K562 (cell line): ENCODE results near the gene ZNF235. TPM values are rescaled to one million over a fixed set of nuclear protein-coding genes. Genes with fewer than 3 reads are reported as not detected.

Experiments used
- CBX3 ChIP-seq, 2 experiments: IDR thresholded peaks; 1 replicate in 1 of 2; 2 replicates in 1 of 2; pipeline ENCODE4 v1.6.1; 2012; ENCODE audit warnings: inconsistent platforms in 2 of 2, low read length in 2 of 2, borderline replicate concordance in 1 of 2, control low read depth in 1 of 2
- CCNT2 ChIP-seq: IDR thresholded peaks from 2 replicates; pipeline ENCODE4 v1.6.1; 2011; ENCODE audit warnings: borderline replicate concordance, low read depth, mild to moderate bottlenecking, moderate library complexity, mixed read lengths, low read length; ENCODE audit not compliant: insufficient read length; ENCODE audit errors: extremely low read depth
- E2F3 ChIP-seq: fragments of 250-450 bp; sonication (Bioruptor Pico); IDR thresholded peaks from 2 replicates; pipeline ENCODE4 v1.4.0; 2020; ENCODE audit warnings: mild to moderate bottlenecking
- ETV5 ChIP-seq: sonication (generic); formaldehyde crosslinking; IDR thresholded peaks from 2 replicates; pipeline ENCODE4 v1.4.0; 2020; ENCODE audit warnings: low read depth, mild to moderate bottlenecking, missing genetic modification reagents
- HNRNPLL ChIP-seq: fragments of 200-400 bp; formaldehyde crosslinking; IDR thresholded peaks from 2 replicates; pipeline ENCODE4 v1.6.1; 2017; ENCODE audit warnings: low read length, low read depth, mild to moderate bottlenecking; ENCODE audit not compliant: poor library complexity, severe bottlenecking
- PHF8 ChIP-seq: fragments of 200-600 bp; sonication (generic); IDR thresholded peaks from 2 replicates; pipeline ENCODE4 v1.6.1; 2012; ENCODE audit warnings: mixed run types, mild to moderate bottlenecking, inconsistent platforms, low read length, moderate library complexity, borderline replicate concordance
- RBFOX2 ChIP-seq: fragments of 200-400 bp; formaldehyde crosslinking; IDR thresholded peaks from 2 replicates; pipeline ENCODE4 v1.6.1; 2017; ENCODE audit warnings: low read depth, mild to moderate bottlenecking, low read length, moderate library complexity
- SMARCA4 ChIP-seq: fragments of 450-650 bp; IDR thresholded peaks from 2 replicates; pipeline ENCODE4 v1.6.1; 2016
- SMARCE1 ChIP-seq: fragments of 450-650 bp; IDR thresholded peaks from 2 replicates; pipeline ENCODE4 v1.7.1; 2016; ENCODE audit warnings: mild to moderate bottlenecking
- SRF ChIP-seq, 2 experiments: fragments of 250-450, 450-650 bp in 1 of 2; sonication (Bioruptor Pico) in 1 of 2; sonication (generic) in 1 of 2; formaldehyde crosslinking; IDR thresholded peaks; 2 replicates each; pipeline versions ENCODE4 v1.5.0 to v1.5.1; 2020 to 2022; ENCODE audit warnings: mild to moderate bottlenecking in 1 of 2, missing genetic modification reagents in 1 of 2
- TAF7 ChIP-seq: fragments of 450-650 bp; IDR thresholded peaks from 2 replicates; pipeline ENCODE4 v1.6.1; 2016; ENCODE audit warnings: missing genetic modification characterization, missing compliant biosample characterization
- ZKSCAN3 ChIP-seq: fragments of 250-450 bp; sonication (Bioruptor Pico); IDR thresholded peaks from 2 replicates; pipeline ENCODE4 v1.4.0; 2020
- ZNF143 ChIP-seq: sonication (generic); formaldehyde crosslinking; IDR thresholded peaks from 2 replicates; pipeline ENCODE4 v1.9.0; 2022; ENCODE audit warnings: mild to moderate bottlenecking, missing genetic modification reagents
- ZNF644 ChIP-seq: fragments of 200-800 bp; sonication (Bioruptor generic); IDR thresholded peaks from 2 replicates; pipeline ENCODE4 v1.6.1; 2016; ENCODE audit warnings: low read depth, missing genetic modification characterization, missing compliant biosample characterization
- polyA plus RNA-seq, 8 experiments: library from polyadenylated mRNA; depleted of rRNA in 4 of 8; stranded (reverse) in 5 of 8; unstranded in 3 of 8; fragments of >200 nt; fragmentation: Nextera tagmentation in 2 of 8; fragmentation: Illumina TruSeq in 1 of 8; extraction: Ambion mirVana in 2 of 8; extraction: Trizol in 1 of 8; gene quantifications; 2 replicates each; pipeline versions ENCODE4 v1.2.1 to v1.2.3, GENCODE V29; 2011 to 2014; ENCODE audit warnings: inconsistent platforms in 1 of 8, missing spikeins in 1 of 8
- total RNA-seq, 7 experiments: library from RNA; depleted of rRNA in 6 of 7; stranded (reverse); fragments of >200 nt in 6 of 7; fragmentation: Illumina TruSeq in 2 of 7; extraction: Trizol in 2 of 7; gene quantifications; 2 replicates each; pipeline versions ENCODE4 v1.2.1 to v1.2.3, GENCODE V29; 2011 to 2021; ENCODE audit warnings: low replicate concordance in 1 of 7
- TF ChIP-seq, protein P1 (sequence below): fragments of 450-650 bp; IDR thresholded peaks from 2 replicates; pipeline ENCODE4 v1.6.1; 2016; ENCODE audit warnings: mild to moderate bottlenecking, moderate library complexity
- TF ChIP-seq, protein P2 (sequence below): sonication (generic); formaldehyde crosslinking; IDR thresholded peaks from 2 replicates; pipeline ENCODE4 v1.8.0; 2022; ENCODE audit warnings: mild to moderate bottlenecking, missing genetic modification reagents

Gene ZNF235
- total and polyA plus RNA-seq, 9 of the 15 experiments (the other 6 are each of a cell fraction or from before 2014, with no cell fraction given): 0.68 to 2.9 (median 1.3) TPM

DNA sequence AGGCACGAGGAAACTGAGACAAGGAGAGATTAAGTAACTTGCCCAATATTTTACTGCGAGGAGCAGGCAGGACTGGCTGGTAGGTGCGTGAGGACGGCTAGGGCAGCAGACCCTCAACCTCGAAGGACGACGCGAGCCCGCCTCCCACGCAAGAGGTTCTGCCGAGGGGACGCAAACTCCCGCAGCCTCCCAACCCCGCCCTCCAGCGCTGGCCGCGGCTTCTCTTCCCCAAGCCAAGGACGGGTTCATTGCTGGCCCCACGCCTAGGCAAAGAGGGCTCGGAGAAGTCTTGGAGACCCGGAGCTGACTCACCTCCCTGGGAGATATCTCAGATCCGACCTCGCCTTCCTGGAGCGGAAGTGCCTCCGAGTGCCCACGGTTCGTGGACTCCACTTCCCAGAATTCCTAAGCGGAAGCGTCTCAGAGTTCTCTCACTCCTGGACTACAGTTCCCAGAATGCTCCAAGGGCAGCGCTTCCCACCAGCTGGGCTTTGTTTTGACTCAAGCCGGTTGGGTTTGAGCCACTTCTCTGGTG lies at the start of gene ZNF235 (continued):
- TF ChIP-seq, protein P1, sequence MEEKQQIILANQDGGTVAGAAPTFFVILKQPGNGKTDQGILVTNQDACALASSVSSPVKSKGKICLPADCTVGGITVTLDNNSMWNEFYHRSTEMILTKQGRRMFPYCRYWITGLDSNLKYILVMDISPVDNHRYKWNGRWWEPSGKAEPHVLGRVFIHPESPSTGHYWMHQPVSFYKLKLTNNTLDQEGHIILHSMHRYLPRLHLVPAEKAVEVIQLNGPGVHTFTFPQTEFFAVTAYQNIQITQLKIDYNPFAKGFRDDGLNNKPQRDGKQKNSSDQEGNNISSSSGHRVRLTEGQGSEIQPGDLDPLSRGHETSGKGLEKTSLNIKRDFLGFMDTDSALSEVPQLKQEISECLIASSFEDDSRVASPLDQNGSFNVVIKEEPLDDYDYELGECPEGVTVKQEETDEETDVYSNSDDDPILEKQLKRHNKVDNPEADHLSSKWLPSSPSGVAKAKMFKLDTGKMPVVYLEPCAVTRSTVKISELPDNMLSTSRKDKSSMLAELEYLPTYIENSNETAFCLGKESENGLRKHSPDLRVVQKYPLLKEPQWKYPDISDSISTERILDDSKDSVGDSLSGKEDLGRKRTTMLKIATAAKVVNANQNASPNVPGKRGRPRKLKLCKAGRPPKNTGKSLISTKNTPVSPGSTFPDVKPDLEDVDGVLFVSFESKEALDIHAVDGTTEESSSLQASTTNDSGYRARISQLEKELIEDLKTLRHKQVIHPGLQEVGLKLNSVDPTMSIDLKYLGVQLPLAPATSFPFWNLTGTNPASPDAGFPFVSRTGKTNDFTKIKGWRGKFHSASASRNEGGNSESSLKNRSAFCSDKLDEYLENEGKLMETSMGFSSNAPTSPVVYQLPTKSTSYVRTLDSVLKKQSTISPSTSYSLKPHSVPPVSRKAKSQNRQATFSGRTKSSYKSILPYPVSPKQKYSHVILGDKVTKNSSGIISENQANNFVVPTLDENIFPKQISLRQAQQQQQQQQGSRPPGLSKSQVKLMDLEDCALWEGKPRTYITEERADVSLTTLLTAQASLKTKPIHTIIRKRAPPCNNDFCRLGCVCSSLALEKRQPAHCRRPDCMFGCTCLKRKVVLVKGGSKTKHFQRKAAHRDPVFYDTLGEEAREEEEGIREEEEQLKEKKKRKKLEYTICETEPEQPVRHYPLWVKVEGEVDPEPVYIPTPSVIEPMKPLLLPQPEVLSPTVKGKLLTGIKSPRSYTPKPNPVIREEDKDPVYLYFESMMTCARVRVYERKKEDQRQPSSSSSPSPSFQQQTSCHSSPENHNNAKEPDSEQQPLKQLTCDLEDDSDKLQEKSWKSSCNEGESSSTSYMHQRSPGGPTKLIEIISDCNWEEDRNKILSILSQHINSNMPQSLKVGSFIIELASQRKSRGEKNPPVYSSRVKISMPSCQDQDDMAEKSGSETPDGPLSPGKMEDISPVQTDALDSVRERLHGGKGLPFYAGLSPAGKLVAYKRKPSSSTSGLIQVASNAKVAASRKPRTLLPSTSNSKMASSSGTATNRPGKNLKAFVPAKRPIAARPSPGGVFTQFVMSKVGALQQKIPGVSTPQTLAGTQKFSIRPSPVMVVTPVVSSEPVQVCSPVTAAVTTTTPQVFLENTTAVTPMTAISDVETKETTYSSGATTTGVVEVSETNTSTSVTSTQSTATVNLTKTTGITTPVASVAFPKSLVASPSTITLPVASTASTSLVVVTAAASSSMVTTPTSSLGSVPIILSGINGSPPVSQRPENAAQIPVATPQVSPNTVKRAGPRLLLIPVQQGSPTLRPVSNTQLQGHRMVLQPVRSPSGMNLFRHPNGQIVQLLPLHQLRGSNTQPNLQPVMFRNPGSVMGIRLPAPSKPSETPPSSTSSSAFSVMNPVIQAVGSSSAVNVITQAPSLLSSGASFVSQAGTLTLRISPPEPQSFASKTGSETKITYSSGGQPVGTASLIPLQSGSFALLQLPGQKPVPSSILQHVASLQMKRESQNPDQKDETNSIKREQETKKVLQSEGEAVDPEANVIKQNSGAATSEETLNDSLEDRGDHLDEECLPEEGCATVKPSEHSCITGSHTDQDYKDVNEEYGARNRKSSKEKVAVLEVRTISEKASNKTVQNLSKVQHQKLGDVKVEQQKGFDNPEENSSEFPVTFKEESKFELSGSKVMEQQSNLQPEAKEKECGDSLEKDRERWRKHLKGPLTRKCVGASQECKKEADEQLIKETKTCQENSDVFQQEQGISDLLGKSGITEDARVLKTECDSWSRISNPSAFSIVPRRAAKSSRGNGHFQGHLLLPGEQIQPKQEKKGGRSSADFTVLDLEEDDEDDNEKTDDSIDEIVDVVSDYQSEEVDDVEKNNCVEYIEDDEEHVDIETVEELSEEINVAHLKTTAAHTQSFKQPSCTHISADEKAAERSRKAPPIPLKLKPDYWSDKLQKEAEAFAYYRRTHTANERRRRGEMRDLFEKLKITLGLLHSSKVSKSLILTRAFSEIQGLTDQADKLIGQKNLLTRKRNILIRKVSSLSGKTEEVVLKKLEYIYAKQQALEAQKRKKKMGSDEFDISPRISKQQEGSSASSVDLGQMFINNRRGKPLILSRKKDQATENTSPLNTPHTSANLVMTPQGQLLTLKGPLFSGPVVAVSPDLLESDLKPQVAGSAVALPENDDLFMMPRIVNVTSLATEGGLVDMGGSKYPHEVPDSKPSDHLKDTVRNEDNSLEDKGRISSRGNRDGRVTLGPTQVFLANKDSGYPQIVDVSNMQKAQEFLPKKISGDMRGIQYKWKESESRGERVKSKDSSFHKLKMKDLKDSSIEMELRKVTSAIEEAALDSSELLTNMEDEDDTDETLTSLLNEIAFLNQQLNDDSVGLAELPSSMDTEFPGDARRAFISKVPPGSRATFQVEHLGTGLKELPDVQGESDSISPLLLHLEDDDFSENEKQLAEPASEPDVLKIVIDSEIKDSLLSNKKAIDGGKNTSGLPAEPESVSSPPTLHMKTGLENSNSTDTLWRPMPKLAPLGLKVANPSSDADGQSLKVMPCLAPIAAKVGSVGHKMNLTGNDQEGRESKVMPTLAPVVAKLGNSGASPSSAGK: peak; percentile 55
- TF ChIP-seq SRF (CRISPR knock-in tag; IDR thresholded peaks at IDR 0.05): peak in 1 of 2 experiments; percentile 91; a peak in 1 of 4 replicates
- TF ChIP-seq SMARCA4: peak; percentile 47
- peak; percentile 62; the same call in 1 of the 2 replicates for TF ChIP-seq TAF7
- peak in 1 of 2 experiments; percentile 16; a peak in 1 of 3 replicates for TF ChIP-seq CBX3 (IDR thresholded peaks at IDR 0.05; ENCODE audit: borderline replicate concordance in 1 of 2, low read length in 2 of 2)
- peak; percentile 55 for TF ChIP-seq SMARCE1
- TF ChIP-seq ZNF143 (CRISPR knock-in tag): peak; percentile 88
- peak; percentile 20 for TF ChIP-seq CCNT2
- TF ChIP-seq ETV5 (CRISPR knock-in tag): peak; percentile 81
- peak; percentile 61 for TF ChIP-seq PHF8
- TF ChIP-seq E2F3 (CRISPR knock-in tag): no peak
- peak; percentile 81 for TF ChIP-seq RBFOX2
- TF ChIP-seq, protein P2, sequence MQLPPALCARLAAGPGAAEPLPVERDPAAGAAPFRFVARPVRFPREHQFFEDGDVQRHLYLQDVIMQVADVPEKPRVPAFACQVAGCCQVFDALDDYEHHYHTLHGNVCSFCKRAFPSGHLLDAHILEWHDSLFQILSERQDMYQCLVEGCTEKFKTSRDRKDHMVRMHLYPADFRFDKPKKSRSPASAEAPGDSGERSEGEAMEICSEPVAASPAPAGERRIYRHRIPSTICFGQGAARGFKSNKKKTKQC (CRISPR knock-in tag): no peak
- TF ChIP-seq HNRNPLL: peak; percentile 23
- no peak for TF ChIP-seq ZKSCAN3 (CRISPR knock-in tag)
- TF ChIP-seq ZNF644 (tag): peak; percentile 86; the same call in 1 of the 2 replicates
